GM18909 (cell line): ENCODE measurements around the gene PSEN2.
"Not testable (repeated sequence)": the region's sequence is repeated elsewhere in the genome, so short reads cannot be mapped to it uniquely, and the experiment has no call there.

Experiments used
- ATAC-seq: cut with Tn5 transposase; IDR thresholded peaks from one replicate; pipeline ENCODE4 v1.9.1; 2021; ENCODE audit warnings: mild to moderate bottlenecking; ENCODE audit not compliant: unreplicated experiment, poor library complexity

The PSEN2 gene

GRCh38 chr1:226908913-226909312 is 38.5 kb downstream of the PSEN2 start:
- no peak for ATAC-seq

GRCh38 chr1:226912587-226913176 is 42.3 kb downstream of the PSEN2 start:
- ATAC-seq, result peak; percentile 64

- no peak for ATAC-seq
Measured at GRCh38 chr1:226915672-226915995, 45.2 kb downstream of the PSEN2 start.

- no peak for ATAC-seq
Measured at GRCh38 chr1:226916497-226916896, 46.1 kb downstream of the PSEN2 start.

DNA sequence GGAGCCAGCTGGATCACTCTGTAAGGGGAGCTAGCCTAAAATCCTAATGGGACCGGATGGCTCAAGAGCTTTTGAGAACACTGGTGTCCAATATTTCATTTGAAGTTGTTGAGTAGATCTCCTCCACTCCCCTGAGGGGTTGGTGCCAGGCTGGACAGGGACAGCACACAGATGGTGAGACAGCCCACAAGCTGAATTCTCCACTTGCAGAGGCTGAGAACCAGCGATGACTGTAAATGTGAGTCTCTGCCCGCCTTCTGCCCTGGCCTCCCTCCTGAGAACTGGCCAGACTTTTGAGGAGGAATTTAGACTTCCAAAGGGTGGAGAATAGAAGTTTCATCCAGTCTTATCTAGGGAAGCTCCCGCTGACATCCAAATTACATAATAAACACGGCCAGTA is 49.2 kb downstream of the PSEN2 start:
- ATAC-seq, result no peak

GRCh38 chr1:226919995-226920394 is 49.6 kb downstream of the PSEN2 start:
- ATAC-seq, result no peak

- ATAC-seq, result no peak
Measured at GRCh38 chr1:226920446-226920894, 50.1 kb downstream of the PSEN2 start.

DNA sequence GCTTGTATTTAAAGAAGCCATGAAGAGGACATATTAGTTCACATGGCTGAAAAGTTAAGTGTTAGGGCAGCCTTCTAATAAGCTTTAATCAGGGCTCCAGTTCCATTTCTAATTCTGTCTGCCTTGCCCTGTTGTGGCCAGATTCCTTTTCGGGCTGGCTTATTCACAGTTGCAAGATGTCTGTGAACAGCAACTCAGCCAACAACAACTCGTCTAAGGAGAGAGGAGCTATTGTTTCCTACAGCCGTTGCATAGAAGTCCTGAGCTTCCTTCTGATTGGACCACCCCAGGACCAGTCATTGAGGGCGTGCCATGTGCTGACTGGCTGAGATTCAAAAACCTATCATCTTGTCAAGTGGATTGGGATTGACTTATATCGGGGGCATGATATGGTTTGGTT is 51.1 kb downstream of the PSEN2 start:
- ATAC-seq, result no peak

GRCh38 chr1:226929260-226930111 is 59.1 kb downstream of the PSEN2 start:
- ATAC-seq, result not testable (repeated sequence)

DNA sequence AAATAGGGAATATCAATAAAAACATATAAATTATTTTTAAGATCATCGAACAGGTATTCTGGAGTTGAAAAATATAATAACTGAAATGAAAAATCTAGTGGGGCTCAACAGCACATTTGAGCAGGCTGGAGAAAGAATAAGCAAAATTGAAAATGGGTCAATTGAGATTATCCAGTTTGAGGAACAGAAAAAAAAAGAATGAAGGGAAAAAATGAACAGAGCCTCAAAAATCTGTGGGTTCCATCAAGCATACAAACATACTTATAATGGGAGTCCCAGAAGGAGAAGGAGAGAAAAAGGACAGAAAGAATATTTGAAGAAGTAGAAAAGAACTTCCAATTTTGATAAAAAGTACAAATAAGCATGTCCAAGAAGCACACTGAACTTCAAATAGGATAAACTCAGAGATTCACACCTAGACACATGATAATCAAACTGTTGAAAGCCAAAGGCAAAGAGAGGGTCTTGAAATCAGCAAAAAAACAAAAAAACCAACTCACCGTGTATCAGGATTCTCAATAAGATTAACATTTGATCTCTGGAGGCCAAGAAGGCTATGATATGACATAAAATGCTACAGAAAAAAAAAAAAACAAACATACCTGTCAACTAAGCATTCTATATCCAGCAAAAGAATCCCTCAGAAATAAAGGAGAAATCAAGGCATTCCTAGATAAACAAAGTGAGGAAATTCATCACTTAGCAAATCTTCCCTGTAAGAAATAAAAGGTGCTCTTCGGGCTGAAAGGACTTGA is 64.2 kb downstream of the PSEN2 start:
- ATAC-seq, result no peak

DNA sequence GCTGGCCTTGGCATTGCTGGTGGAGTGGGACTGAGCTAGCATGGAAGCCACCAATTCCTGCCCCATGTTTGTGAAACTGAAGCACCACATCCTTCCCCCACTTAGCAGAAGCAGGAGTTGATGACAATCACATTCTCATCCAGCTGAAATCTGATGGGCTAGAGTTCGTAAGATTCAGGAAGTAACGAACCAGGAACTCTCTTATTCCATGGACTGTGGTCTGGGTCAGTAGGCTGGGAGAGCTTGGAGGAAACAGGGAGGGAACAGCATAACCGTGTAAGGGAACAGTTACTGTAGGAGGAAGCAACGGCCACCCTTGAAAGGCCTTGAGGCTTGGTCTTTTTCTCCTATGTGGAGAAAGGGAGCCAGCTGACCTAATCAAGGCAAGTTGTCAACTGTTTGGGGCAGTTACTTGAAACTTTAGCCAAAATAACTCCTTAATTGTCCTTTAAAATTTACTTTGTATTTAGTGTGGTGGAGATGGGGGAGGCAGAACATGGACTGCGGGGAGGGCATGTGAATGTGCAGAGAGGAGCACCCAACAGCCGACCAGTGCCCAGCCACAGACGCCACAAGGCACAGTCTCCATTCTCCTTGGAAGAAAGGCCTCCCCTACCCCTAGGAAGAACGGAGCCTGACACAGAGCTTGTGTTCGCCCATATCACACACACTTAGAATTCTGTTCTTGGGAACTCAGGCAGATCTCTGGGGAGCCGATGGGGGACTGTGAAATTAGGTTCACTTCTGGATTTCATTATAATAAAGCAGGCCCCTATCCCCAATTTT is 67.7 kb downstream of the PSEN2 start:
- ATAC-seq, result no peak

- no peak for ATAC-seq
Measured at GRCh38 chr1:226938903-226939437, 68.6 kb downstream of the PSEN2 start.

GRCh38 chr1:226939438-226940028 is 69.1 kb downstream of the PSEN2 start:
- ATAC-seq, result peak; percentile 39

DNA sequence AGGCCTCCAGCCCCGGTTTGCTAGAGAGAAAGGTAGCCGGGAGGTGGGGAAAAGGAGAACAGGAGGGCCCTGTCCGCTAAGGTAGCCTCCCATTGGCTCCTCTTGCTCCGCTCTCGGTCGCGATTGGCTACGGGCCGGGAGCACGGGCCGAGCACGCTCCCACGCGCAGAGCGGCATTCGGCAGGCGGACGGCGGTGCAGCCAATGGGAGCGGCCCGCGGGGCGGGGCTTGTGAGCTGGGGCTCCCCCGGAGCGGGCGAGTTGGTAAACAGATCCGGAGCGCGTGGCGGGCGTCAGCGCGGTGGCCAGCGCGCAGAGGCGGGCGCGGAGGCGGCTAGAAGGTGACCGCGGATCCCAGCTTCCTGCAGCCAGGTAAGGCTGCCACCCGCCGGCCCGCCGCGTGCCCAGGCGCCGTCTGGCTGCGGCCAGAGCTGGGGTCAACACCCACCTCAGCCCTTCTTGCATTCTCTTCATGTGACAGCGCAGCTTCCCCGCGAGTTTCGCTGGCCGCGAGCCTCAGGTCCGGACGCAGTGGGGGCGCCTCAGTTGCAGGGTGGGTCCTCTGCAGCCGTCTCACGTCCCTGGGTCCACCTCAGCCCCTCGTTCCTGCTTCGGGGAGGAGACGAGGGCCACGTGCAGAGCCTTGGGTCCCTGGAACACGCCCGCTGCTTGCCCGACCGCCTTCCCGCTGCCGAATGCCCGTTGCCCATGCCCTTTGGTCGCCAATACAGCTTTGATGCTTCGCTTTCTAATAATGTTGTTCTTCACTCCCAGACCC is 69.8 kb downstream of the PSEN2 start, which contains the start of gene COQ8A:
Gene COQ8A (plus strand): TSS at position 266 of the 777 bp plus-strand sequence. CDS start 21,092 bp downstream, outside the sequence.
- ATAC-seq, result peak; percentile 97

DNA sequence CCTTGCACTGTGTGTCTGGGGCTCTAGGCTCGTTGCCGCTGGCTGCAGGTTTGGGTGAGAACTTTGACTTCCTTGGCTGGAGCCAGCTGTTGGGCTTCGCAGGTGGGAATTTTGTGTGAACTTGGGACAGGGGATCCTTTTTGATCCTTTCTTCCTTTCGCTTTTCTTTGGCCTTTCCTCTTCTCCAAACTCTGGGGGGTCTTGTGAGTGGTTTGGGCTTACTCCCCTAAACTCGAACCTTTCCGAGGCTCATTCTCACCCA is 70.3 kb downstream of the PSEN2 start:
- ATAC-seq, result no peak

DNA sequence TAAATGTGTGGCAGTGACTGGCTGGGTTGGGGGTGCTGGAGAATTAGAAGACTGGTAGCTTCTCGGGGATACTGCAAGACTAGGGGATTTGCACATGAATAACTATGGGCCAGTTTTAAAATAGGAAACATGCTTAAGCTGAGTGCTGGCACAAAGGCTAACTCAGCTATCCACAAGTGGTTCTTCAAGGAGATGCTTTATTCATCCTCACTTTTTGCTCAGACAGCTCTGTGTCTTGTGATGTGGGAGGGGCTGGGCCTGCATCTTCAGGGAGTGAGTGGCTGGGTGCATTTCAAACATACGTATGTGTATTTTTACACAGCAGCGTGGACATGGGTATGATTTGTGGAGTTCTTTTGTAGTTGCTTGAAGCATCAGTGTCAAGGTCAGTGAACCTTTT is 72.0 kb downstream of the PSEN2 start:
- ATAC-seq, result no peak

- no peak for ATAC-seq
Measured at GRCh38 chr1:226943156-226943555, 72.7 kb downstream of the PSEN2 start.

DNA sequence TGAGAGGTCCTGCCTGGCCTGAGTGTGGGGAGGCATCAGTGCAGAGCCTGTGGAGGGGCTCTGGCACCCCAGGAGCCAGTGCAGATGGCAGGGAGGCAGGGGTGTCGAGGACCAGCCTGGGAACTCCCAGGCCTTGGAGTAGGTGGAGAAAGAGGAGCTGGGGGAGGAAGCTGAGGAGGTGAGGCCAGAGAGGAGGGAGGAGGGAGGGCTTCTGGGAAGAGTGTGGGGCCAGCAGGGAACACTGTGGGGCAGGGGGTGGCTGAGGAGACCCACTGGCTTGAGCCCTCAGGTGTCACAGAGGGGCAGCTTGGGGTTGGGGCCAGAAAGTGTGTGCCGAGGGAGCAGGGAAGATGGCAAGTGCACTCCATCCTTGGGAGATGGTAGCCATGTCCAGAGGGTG is 73.5 kb downstream of the PSEN2 start:
- ATAC-seq, result no peak
